NCI-H2196 (cell line): ENCODE measurements around the gene HEXB.
"Not testable (repeated sequence)": the region's sequence is repeated elsewhere in the genome, so short reads cannot be mapped to it uniquely, and the experiment has no call there.

Source experiments
- DNase-seq: peaks from one replicate; lab custom pipeline; 2025; ENCODE audit not compliant: unreplicated experiment; lab: John Stamatoyannopoulos, UW

HEXB gene

GRCh38 chr5:74725331-74725730 is 40.3 kb downstream of the HEXB start:
- DNase-seq = no peak

GRCh38 chr5:74736759-74737158 is 51.7 kb downstream of the HEXB start:
- no peak for DNase-seq

GRCh38 chr5:74738406-74738805 is 53.4 kb downstream of the HEXB start:
- no peak for DNase-seq

- not testable (repeated sequence) for DNase-seq
Observed at GRCh38 chr5:74748742-74749141, 63.7 kb downstream of the HEXB start.

- DNase-seq = no peak
Observed at GRCh38 chr5:74761241-74761640, 76.2 kb downstream of the HEXB start.

GRCh38 chr5:74762599-74762998 is 77.6 kb downstream of the HEXB start:
- no peak for DNase-seq

GRCh38 chr5:74763504-74763903 is 78.5 kb downstream of the HEXB start:
- no peak for DNase-seq

- DNase-seq = no peak
Observed at GRCh38 chr5:74765201-74765600, 80.2 kb downstream of the HEXB start.

- no peak for DNase-seq
Observed at GRCh38 chr5:74765929-74766328, 80.9 kb downstream of the HEXB start.

GRCh38 chr5:74766418-74766848 is 81.4 kb downstream of the HEXB start:
- no peak for DNase-seq

GRCh38 chr5:74766849-74767578 is 82.0 kb downstream of the HEXB start, which contains the start of the genes GFM2 and NSA2:
TSS of gene GFM2 (minus strand) at chr5:74767117. CDS start at chr5:74763742, 3,375 bp downstream.
TSS of gene NSA2 (plus strand) at chr5:74767249. CDS start at chr5:74767361, 112 bp downstream.
- peak; percentile 80 for DNase-seq

GRCh38 chr5:74767579-74767913 is 82.5 kb downstream of the HEXB start:
- DNase-seq = no peak
